Ishikawa (cell line): ENCODE measurements around the gene GOLGA6L2.

Experiments
- CREB1 ChIP-seq: IDR thresholded peaks from 2 replicates; pipeline ENCODE4 v1.6.1; 2012; ENCODE audit warnings: low read depth
- RAD21 ChIP-seq: IDR thresholded peaks from 2 replicates; pipeline ENCODE4 v1.6.1; 2012; ENCODE audit warnings: low read depth
- TEAD4 ChIP-seq: IDR thresholded peaks from 2 replicates; pipeline ENCODE4 v1.6.1; 2012
- YY1 ChIP-seq: IDR thresholded peaks from 2 replicates; pipeline ENCODE4 v1.6.1; 2012; ENCODE audit warnings: low read depth
- TF ChIP-seq, protein P1 (sequence below): IDR thresholded peaks from 2 replicates; pipeline ENCODE4 v1.6.1; 2012

DNA sequence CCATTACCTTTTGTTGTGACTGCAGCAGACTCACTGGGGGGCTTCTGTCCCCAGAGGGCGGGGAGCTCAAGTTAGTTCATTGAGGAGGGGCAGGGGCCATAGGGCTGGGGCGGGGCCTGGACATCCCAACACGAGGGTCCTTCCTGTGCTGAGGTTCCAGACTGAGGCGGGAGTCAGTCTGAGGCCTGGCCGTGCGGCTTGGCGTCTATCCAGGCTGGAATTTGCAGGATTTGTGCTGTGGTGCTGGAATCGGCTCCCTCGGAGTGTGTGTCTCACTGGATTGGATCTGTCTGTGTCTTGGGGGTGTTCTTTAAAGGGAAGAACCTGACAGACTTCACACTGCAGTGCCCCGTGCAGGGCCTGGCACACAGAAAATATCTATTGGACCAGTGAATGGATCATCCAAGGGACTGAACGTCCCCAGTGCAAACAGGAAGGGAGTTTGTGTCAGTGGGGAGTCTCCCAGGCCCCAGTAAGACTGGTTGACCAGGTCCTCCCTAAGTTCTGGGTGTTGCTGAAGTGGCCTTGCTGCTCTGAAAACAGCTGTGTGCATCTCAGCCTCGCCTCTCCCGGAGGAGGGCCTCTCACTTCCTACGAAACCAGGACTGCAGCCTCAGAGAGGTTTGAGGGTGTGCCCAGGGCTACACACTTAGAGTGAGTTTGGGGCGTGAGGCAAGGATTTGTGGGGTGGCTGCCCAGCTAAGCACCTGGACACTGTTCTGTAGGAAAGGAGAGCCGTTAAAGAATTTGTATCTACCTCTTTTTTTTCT lies 26.1 kb downstream of the GOLGA6L2 start:
- TF ChIP-seq YY1 (no peak), CREB1 (no peak), TEAD4 (no peak), RAD21 (no peak)
- TF ChIP-seq, protein P1, sequence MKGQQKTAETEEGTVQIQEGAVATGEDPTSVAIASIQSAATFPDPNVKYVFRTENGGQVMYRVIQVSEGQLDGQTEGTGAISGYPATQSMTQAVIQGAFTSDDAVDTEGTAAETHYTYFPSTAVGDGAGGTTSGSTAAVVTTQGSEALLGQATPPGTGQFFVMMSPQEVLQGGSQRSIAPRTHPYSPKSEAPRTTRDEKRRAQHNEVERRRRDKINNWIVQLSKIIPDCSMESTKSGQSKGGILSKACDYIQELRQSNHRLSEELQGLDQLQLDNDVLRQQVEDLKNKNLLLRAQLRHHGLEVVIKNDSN = no peak
